Renal pelvis (tissue), 4 donors: Measurements from ENCODE around the gene CTRB2. TPM values are rescaled to one million over a fixed set of nuclear protein-coding genes. Genes with fewer than 3 reads are reported as not detected.

Experiments used
- DNase-seq: peaks from one replicate; pipeline ENCODE4 v3.0.0-alpha.2; 2013
- polyA plus RNA-seq, 3 donors: library from polyadenylated mRNA; unstranded; fragments of 120-200 nt; gene quantifications; one replicate each; pipeline ENCODE4 v1.2.1, GENCODE V29; 2013; ENCODE audit not compliant: insufficient read length in 3 of 3

The CTRB2 gene
- polyA plus RNA-seq, 3 donors: 0.07 to 0.10 TPM; not detected in 1

DNA sequence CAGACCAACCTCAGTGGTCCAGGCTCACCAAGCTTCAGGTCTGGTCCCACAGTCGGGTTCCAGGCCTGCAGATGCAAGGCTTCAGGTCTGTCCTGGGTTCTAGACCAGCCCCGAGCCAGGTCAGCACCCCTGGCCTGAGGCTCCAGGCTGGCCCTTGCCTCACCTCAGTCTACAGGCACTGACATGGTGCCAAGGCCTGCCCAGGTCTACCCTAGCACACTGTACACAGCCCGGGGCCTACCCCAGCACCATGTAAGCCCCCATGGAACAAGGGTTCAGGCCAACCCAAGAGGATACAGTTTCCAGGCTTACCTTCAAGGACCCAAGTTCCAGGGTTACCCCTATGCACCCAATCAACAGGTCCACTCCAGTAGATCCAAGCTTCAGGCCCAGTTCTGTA is 31.9 kb downstream of the CTRB2 start:
- no peak for DNase-seq

DNA sequence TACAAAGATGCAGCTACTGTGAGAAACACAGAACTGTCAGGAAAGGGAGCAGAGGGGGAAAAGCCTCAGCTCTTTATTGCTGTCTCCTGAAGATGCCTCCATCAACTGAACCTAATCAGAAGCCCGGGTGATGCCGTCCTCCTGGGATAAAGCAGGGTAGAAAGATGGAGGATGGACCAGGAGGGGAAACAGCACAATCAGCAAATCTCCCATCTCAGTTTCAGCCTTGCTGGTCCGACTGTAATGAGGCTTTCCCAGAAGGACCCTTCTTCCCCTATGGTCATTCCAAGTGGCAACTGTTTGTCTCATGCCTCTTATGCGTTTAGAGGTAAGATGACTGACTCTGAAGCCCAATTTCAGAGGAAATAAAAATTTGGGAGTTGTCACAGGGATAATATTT is 34.4 kb downstream of the CTRB2 start:
- no peak for DNase-seq

DNA sequence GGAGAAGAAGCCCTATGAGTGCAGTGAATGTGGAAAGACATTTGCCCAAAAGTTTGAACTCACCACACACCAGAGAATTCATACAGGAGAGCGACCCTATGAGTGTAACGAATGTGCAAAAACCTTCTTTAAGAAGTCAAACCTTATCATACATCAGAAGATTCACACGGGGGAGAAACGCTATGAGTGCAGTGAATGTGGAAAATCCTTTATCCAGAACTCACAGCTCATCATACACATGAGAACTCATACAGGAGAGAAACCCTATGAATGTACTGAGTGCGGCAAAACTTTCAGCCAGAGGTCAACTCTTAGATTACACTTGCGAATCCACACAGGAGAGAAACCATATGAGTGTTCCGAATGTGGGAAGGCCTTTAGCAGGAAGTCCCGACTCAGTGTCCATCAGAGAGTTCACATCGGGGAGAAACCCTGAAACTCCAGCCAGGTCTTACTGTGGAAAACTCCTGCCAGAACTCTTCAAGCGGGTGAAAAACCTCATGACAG is 37.0 kb downstream of the CTRB2 start:
- DNase-seq: no peak

DNA sequence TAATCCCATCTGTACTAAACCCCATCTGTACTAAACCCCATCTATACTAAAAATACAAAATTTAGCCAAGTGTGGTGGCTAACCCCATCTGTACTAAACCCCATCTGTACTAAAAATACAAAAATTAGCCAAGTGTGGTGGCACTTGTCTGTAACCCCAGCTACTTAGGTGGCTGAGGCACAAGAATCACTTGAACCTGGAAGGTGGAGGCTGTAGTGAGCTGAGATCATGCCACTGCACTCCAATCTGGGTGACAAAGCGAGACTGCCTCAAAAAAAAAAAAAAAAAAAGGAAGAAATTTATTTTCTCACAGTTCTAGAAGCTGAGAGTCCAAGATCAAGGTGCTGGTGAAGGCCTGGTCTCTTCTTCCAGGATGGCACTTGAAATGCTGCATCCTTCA is 46.6 kb downstream of the CTRB2 start:
- DNase-seq: no peak

Other genes starting within 250 kb of the CTRB2 start
- gene WDR59, start 222.0 kb downstream of the CTRB2 start, polyA plus RNA-seq: 100 to 1,000 TPM in 2 of 3 donors, 10 to 100 TPM in 1; 79.0 to 120 (median 107) TPM
- gene ZNRF1, start 208.1 kb downstream of the CTRB2 start, polyA plus RNA-seq: 10 to 100 TPM; 29.4 to 37.3 (median 34.9) TPM
- 1 to 10 TPM; 8.4 to 9.4 (median 9.1) TPM for gene LDHD, start 90.4 kb downstream of the CTRB2 start, polyA plus RNA-seq
- 10 to 100 TPM; 19.3 to 23.3 (median 22.8) TPM for gene ZFP1, start 58.6 kb downstream of the CTRB2 start, polyA plus RNA-seq
- gene CTRB1, start 11.8 kb upstream of the CTRB2 start, polyA plus RNA-seq: under 1 TPM in 2 of 3 donors, not detected in 1; 0.07 to 0.30 TPM
- gene BCAR1, start 44.5 kb upstream of the CTRB2 start, polyA plus RNA-seq: 10 to 100 TPM; 63.4 to 71.1 (median 70.9) TPM
- 100 to 1,000 TPM; 148 to 189 (median 174) TPM for gene CFDP1, start 226.3 kb upstream of the CTRB2 start, polyA plus RNA-seq